AG08395 (cell line): ENCODE data around the gene METTL25B.
A peak's percentile ranks its signal among the peaks of the same experiment; 100 is the strongest.
"Not testable (repeated sequence)": the region's sequence is repeated elsewhere in the genome, so short reads cannot be mapped to it uniquely, and the experiment has no call there.

ENCODE experiments used
- DNase-seq: peaks from one replicate; pipeline ENCODE4 v3.0.0; 2012; ENCODE audit warnings: mixed read lengths, low spot score

The METTL25B gene

GRCh38 chr1:156748670-156749418 is 20.6 kb downstream of the METTL25B start:
- peak; percentile 12 for DNase-seq

GRCh38 chr1:156749419-156750118 is 21.3 kb downstream of the METTL25B start:
- no peak for DNase-seq

GRCh38 chr1:156750191-156750672 is 22.0 kb downstream of the METTL25B start:
- DNase-seq: no peak

GRCh38 chr1:156750711-156751450 is 22.6 kb downstream of the METTL25B start:
- no peak for DNase-seq

GRCh38 chr1:156751451-156751756 is 23.1 kb downstream of the METTL25B start, which contains the start of gene HDGF:
Gene HDGF, minus strand, starts transcription at chr1:156751675. Its CDS starts 246 bp downstream, at chr1:156751429.
- no peak for DNase-seq

GRCh38 chr1:156751757-156752481 is 23.6 kb downstream of the METTL25B start:
- DNase-seq: peak; percentile 92

GRCh38 chr1:156752843-156753482 is 24.7 kb downstream of the METTL25B start:
- DNase-seq: no peak

GRCh38 chr1:156754219-156754618 is 25.9 kb downstream of the METTL25B start:
- no peak for DNase-seq

- no peak for DNase-seq
Measured at GRCh38 chr1:156755527-156755950, 27.3 kb downstream of the METTL25B start.

- no peak for DNase-seq
Measured at GRCh38 chr1:156756355-156756754, 28.1 kb downstream of the METTL25B start.

GRCh38 chr1:156757572-156758253 is 29.4 kb downstream of the METTL25B start:
- not testable (repeated sequence) for DNase-seq

GRCh38 chr1:156760092-156760795 is 32.0 kb downstream of the METTL25B start:
- no peak for DNase-seq

- DNase-seq: no peak
Measured at GRCh38 chr1:156760796-156761104, 32.5 kb downstream of the METTL25B start.

- not testable (repeated sequence) for DNase-seq
Measured at GRCh38 chr1:156765136-156765535, 36.9 kb downstream of the METTL25B start.

- DNase-seq: no peak
Measured at GRCh38 chr1:156765666-156766065, 37.4 kb downstream of the METTL25B start.

GRCh38 chr1:156766298-156767100 is 38.2 kb downstream of the METTL25B start:
- DNase-seq: no peak

GRCh38 chr1:156767101-156767878 is 39.0 kb downstream of the METTL25B start, which contains the start of gene PRCC:
Gene PRCC, plus strand, starts transcription at chr1:156767535. Its CDS starts 237 bp downstream, at chr1:156767772.
- DNase-seq: peak; percentile 95

GRCh38 chr1:156767879-156768604 is 39.8 kb downstream of the METTL25B start:
- no peak for DNase-seq
